Spleen (tissue), 7 donors: ENCODE data around the gene SNRPD1.

Experiments used
- CTCF ChIP-seq, 11 experiments: fragments of 200-600 bp in 7 of 11; fragments of 450-650 bp in 4 of 11; sonication (generic) in 4 of 11; IDR thresholded peaks in 8 of 11; conservative IDR thresholded peaks in 3 of 11; 1 replicate in 7 of 11; 2 replicates in 4 of 11; pipeline versions ENCODE4 v1.4.0 to v1.8.0; 2016 to 2021; ENCODE audit warnings: antibody characterized with exemption in 11 of 11, inconsistent platforms in 4 of 11, mild to moderate bottlenecking in 1 of 11
- POLR2A ChIP-seq, 3 donors: fragments of 450-650 bp; IDR thresholded peaks; one replicate each; pipeline ENCODE4 v1.5.1; 2017; ENCODE audit warnings: antibody characterized with exemption in 3 of 3, mild to moderate bottlenecking in 1 of 3
- donor health status: DM: no; HTN: no; CAD: no; lungs with moderate emphysema.
- donor health status: DM: no; HTN: no; CAD: no.
- donor health status: DM: no; HTN: no; CAD: no.

GRCh38 chr18:21604671-21605070 lies 7.4 kb upstream of the SNRPD1 start:
- TF ChIP-seq CTCF (IDR thresholded peaks at IDR 0.05 in 8 of 11, conservative IDR thresholded peaks at IDR 0.05 in 3 of 11) (no peak), POLR2A (IDR thresholded peaks at IDR 0.05) (no peak)
